GM06990 (cell line): ENCODE results near the gene AP3S1.
"Not testable (repeated sequence)": the region's sequence is repeated elsewhere in the genome, so short reads cannot be mapped to it uniquely, and the experiment has no call there.

Experiments
- DNase-seq: peaks from one replicate; pipeline ENCODE4 v3.0.0-alpha.2; 2011; ENCODE audit not compliant: insufficient read length; ENCODE audit errors: extremely low read depth
- H3K27me3 ChIP-seq: replicated peaks from 2 replicates; pipeline ENCODE4 v1.6.0; 2011; ENCODE audit warnings: low read length; ENCODE audit not compliant: control insufficient read depth, insufficient read depth
- H3K36me3 ChIP-seq: 2 replicates; pipeline ENCODE4 v1.5.1; 2011; ENCODE audit warnings: low read length; ENCODE audit not compliant: control insufficient read depth, insufficient read depth
- H3K4me3 ChIP-seq: replicated peaks from 2 replicates; pipeline ENCODE4 v1.5.1; 2011; ENCODE audit warnings: low read depth, mild to moderate bottlenecking, control low read depth, low read length
- TF ChIP-seq, protein P1 (sequence below): IDR thresholded peaks from 2 replicates; pipeline ENCODE4 v1.5.1; 2011; ENCODE audit warnings: low read length, control low read depth, mild to moderate bottlenecking, inconsistent platforms; ENCODE audit not compliant: insufficient read depth, poor library complexity, severe bottlenecking

The AP3S1 gene

DNA sequence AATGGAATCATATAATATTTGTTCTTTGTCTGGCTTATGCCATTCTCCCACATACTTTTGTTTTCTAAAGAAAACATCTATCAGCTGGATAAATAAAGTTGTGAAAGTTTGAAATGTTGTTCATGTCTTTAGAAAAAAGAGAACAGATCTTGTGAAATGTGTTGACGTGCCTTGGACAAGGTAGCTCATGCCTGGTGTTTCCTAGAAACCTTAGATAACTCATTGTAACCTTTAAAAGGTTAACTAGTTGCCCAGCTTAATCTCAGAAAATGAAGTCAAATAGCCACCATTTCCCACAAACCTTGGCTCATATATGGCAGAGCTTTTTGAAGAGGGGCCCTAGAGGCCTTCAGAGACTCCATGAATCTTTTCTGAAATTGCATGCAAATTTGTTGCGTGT lies 40.6 kb upstream of the AP3S1 start:
- no peaks in the 10 kb centered on the region; the same call in 1 of the 2 replicates for H3K27me3 ChIP-seq
- DNase-seq = no peak
- no peaks in the 10 kb centered on the region for H3K36me3 ChIP-seq
- H3K4me3 ChIP-seq = no peak overlapping the region
- TF ChIP-seq, protein P1, sequence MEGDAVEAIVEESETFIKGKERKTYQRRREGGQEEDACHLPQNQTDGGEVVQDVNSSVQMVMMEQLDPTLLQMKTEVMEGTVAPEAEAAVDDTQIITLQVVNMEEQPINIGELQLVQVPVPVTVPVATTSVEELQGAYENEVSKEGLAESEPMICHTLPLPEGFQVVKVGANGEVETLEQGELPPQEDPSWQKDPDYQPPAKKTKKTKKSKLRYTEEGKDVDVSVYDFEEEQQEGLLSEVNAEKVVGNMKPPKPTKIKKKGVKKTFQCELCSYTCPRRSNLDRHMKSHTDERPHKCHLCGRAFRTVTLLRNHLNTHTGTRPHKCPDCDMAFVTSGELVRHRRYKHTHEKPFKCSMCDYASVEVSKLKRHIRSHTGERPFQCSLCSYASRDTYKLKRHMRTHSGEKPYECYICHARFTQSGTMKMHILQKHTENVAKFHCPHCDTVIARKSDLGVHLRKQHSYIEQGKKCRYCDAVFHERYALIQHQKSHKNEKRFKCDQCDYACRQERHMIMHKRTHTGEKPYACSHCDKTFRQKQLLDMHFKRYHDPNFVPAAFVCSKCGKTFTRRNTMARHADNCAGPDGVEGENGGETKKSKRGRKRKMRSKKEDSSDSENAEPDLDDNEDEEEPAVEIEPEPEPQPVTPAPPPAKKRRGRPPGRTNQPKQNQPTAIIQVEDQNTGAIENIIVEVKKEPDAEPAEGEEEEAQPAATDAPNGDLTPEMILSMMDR = no peak

- H3K27me3 ChIP-seq = no peaks in the 10 kb centered on the region; the same call in 1 of the 2 replicates
- no peaks in the 10 kb centered on the region for H3K36me3 ChIP-seq
- no peak for DNase-seq
- TF ChIP-seq, protein P1 = no peak
- H3K4me3 ChIP-seq = no peak overlapping the region
Measured at GRCh38 chr5:115801984-115802383, 39.8 kb upstream of the AP3S1 start.

- Histone ChIP-seq H3K36me3 (no peaks in the 10 kb centered on the region), H3K27me3 (no peaks in the 10 kb centered on the region; the same call in 1 of the 2 replicates), H3K4me3 (no peak overlapping the region)
- no peak for DNase-seq
- TF ChIP-seq, protein P1 = no peak
Measured at GRCh38 chr5:115806986-115807653, 34.6 kb upstream of the AP3S1 start.

GRCh38 chr5:115807654-115808052 lies 34.1 kb upstream of the AP3S1 start:
- TF ChIP-seq, protein P1 = no peak
- no peaks in the 10 kb centered on the region for H3K27me3 ChIP-seq
- no peak overlapping the region for H3K4me3 ChIP-seq
- no peak for DNase-seq
- no peaks in the 10 kb centered on the region for H3K36me3 ChIP-seq

DNA sequence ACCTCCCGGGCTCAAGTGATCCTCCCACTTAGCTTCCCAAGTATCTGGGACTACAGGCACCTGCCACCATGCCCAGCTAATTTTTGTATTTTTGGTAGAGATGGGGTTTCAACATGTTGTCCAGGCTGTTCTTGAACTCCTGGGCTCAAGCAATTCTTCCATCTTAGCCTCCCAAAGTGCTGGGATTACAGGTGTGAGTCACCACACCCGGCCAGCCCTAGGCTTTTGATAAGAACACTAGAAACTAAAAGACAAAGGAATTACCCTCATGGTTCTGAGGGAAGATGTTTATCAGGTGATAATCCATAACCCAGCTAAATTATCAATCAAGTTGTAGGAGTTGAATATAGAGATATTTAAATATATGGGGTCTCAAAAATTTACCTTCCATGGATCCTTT lies 33.7 kb upstream of the AP3S1 start:
- not testable (repeated sequence) for DNase-seq, H3K27me3 ChIP-seq, H3K4me3 ChIP-seq, H3K36me3 ChIP-seq

DNA sequence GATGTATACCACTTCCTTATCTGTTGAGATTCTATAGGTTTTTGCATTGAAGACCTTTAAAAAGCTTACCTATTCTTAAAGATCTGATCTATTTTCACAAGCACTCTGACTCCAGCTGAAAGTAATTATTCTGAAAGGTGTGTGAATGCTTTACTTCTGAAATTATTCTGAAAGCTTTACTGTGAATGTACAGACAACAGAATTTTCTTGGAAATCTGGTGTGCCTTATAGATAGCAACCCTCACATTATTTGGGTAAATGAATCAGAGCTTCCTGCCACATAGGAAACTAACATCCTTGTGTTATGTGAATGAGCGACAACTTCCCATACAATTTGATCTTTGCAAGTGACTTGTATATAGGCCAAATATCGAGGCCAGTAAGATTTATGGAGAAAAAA lies 31.8 kb upstream of the AP3S1 start:
- DNase-seq = no peak
- TF ChIP-seq, protein P1 = no peak
- Histone ChIP-seq H3K4me3 (no peak overlapping the region), H3K36me3 (no peaks in the 10 kb centered on the region), H3K27me3 (no peaks in the 10 kb centered on the region)
